GM18505 (cell line): ENCODE results near the gene MMRN1.

Experiments
- ATAC-seq: cut with Tn5 transposase; IDR thresholded peaks from one replicate; pipeline ENCODE4 v1.9.1; 2021; ENCODE audit not compliant: unreplicated experiment
- POLR2A ChIP-seq: IDR thresholded peaks from 4 replicates; pipeline ENCODE4 v1.6.1; 2011; ENCODE audit warnings: borderline replicate concordance; ENCODE audit not compliant: insufficient read depth, insufficient read length; ENCODE audit errors: extremely low read depth

The MMRN1 gene

GRCh38 chr4:89997171-89997704, 102.6 kb downstream of the MMRN1 start:
- no peak for ATAC-seq
- no peak for TF ChIP-seq POLR2A

GRCh38 chr4:89998469-89999011, 103.9 kb downstream of the MMRN1 start:
- no peak for TF ChIP-seq POLR2A
- no peak for ATAC-seq

GRCh38 chr4:90001023-90001422, 106.4 kb downstream of the MMRN1 start:
- ATAC-seq = no peak
- no peak for TF ChIP-seq POLR2A

GRCh38 chr4:90002441-90003062, 107.9 kb downstream of the MMRN1 start:
- no peak for TF ChIP-seq POLR2A
- no peak for ATAC-seq
